DND-41 (cell line): Measurements from ENCODE around the gene SPTA1.

Source experiments
- CTCF ChIP-seq: IDR thresholded peaks from 2 replicates; pipeline ENCODE4 v1.5.1; 2012; ENCODE audit warnings: borderline replicate concordance, low read length, moderate library complexity, mild to moderate bottlenecking; ENCODE audit not compliant: poor library complexity, severe bottlenecking; ENCODE audit errors: extremely low read depth
- EZH2 ChIP-seq: IDR thresholded peaks from 3 replicates; pipeline ENCODE4 v1.6.1; 2012; ENCODE audit warnings: borderline replicate concordance, low read depth, mild to moderate bottlenecking, moderate library complexity, low read length, inconsistent platforms; ENCODE audit not compliant: severe bottlenecking

DNA sequence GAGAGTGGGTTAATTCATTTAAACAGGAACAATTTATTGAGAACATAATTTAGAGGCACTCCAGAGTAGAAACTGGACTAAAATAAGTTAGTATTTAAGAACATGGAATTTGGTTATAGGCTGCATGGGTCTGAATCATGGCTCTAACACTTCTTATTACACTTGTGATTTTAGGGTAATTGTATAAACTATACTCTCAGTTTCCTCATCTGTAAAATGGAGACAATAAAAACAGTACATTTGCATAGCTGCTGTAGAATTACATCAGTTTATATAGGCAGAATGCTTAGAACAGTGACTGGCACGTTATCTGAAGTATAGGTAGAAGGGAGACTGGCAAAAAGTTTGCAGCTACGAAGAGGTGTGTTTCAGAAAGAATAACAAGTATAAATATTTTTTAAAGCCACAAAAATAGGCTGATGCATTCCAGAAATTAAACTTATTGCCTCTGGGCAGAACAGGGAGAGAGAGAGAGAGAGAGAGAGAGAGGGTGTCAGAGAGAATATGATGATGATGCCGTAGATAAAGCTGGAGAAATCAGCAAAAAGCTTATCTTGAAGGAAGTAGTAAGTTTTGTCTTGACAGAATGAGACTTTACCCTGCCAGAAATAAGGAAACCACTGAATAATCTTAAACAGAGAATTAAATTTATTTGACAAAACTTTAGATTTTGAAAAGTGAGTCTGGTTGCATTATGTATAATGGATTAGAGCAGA lies 42.2 kb upstream of the SPTA1 start:
- no peak for TF ChIP-seq CTCF
- no peak for TF ChIP-seq EZH2
